Cerebellar cortex (tissue), 1 donor: ENCODE results near the gene ENTPD8.
"Not testable (repeated sequence)": the region's sequence is repeated elsewhere in the genome, so short reads cannot be mapped to it uniquely, and the experiment has no call there.

Experiments used
- DNase-seq: peaks from one replicate; pipeline ENCODE4 v3.0.0-alpha.2; 2015; ENCODE audit warnings: low spot score

The ENTPD8 gene

DNA sequence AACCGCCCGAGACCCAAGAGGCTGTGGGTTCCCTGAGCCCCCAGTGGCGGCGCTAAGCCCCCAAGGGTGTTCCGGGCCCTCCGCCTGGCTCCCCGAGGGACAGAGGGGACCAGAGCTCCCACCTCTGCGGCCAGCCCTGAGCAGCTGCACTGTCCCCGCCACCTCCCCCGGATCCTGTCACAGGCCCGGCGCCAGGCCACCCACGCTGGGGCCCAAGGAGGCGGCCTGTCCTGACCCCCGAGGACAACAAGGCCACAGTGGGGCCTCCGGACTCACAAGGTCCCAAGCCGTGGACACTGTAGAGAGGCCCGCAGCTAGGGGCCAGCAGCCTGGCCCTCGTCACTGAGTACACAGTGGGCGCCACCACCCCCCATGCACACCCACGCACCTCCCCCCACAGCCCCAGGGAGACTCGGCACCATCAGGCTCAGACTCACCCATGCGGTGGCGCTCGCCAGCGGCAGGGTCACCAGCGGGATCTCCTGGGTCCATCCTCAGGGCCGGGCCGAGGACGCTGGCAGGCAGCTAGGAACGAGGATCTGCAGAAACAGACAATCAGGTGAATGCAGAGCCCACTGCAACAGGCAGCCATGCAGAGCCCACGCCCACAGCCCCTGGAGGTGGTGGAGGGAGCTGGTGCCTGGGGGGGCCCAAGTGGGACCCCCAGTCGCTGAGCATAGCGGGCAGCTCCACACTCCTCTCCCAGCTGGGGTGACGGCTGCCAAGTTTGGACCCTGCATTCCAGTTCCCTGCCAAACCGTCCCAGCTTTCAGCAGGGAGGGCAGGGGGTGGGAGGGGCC, 46.1 kb downstream of the ENTPD8 start:
- no peak for DNase-seq

DNA sequence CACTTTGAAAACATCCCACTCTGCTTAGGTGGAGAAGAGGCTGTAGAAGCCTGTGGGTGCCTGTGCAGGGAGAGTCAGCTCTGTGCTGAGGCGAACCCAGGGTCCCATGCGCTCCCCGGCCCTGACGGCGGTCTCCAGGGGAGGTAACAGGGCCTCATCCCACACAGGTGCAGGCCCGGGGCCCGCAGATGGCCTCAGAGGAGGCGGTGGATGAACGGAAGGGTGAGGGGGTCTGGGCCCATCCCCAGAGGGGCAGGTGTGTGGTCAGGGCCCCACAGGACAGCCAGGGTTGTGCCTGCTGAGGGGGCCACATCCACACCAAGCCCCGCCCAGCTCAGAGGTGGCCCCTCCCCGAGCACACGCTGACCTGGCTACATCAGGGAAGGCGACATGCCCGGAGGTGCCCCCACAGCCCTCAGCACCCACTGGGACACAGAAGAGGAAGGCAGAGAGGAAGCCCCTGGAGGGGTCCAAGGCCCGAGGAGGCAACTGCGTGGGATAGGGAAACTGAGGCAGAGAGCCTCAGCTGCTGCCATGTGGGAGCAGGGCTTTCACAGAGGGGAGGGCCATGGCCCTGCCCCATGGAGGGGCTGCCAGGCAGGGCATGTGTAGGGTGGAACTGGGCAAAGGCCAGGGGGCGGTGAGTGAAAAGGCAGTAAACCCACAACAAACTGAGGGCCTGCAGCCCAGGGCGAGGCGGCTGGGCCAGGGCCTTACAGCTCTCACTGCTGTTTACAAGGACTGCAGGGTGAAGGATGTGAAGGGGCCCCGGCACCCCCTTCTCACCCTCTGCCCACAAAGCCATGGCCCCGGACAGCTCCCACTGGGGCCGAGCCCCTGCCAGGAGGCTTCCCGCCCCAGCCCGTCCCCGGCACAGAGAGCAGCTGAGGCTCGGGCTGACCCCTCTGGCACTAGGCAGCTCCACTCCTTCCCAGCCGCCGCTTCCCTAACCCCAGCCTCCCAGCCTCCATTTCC, 47.7 kb downstream of the ENTPD8 start:
- no peak for DNase-seq

DNA sequence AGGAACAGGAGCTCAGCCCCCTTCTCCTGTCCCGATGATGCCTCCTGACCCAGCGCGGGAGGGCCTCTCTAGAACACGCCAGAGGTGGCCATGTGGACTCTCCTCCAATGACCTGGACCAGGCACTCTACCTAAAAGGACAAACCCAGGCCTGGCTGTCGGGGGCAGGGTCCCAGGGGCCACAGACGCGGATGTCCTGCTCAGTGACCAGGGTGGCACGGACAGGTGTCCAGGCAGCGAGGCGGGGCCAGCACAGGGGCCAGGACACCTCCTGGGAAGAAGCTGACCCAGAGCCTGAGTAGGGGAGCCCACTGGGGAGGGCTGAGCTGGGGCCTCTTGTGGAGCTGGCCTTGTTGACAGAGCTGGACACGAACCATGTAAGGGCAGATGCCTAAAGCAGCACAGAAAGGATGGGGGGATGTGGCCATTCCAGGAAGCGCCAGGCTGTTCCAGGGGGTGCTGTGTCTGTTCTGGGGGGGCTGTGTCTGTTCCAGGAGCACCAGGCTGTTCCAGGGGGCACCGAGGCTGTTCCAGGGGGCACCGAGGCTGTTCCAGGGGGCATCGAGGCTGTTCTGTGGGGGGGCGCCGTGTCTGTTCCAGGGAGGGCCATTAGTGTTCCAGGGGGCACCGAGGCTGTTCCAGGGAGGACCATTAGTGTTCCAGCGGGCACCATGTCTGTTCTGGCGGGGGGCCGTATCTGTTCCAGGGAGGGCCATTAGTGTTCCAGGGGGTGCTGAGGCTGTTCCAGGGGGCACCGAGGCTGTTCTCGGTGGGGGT, 48.7 kb downstream of the ENTPD8 start:
- DNase-seq, result no peak

DNA sequence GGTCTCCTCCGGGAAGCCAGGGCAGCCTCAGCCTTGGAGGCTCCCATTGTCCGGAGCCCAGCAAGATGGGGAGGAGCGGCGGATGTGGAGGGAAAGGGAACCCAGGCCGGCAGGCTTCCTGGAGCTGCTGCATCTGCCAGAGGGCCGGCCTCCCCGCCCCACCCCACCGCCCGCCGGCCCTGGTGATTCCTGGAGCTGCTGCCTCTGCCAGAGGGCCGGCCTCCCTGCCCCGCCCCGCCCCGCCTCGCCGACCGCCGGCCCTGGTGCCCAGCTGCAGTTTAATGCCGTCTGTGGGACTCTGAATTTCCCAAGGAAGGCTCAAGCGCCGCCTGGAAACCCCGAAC, 49.8 kb downstream of the ENTPD8 start:
- no peak for DNase-seq

DNA sequence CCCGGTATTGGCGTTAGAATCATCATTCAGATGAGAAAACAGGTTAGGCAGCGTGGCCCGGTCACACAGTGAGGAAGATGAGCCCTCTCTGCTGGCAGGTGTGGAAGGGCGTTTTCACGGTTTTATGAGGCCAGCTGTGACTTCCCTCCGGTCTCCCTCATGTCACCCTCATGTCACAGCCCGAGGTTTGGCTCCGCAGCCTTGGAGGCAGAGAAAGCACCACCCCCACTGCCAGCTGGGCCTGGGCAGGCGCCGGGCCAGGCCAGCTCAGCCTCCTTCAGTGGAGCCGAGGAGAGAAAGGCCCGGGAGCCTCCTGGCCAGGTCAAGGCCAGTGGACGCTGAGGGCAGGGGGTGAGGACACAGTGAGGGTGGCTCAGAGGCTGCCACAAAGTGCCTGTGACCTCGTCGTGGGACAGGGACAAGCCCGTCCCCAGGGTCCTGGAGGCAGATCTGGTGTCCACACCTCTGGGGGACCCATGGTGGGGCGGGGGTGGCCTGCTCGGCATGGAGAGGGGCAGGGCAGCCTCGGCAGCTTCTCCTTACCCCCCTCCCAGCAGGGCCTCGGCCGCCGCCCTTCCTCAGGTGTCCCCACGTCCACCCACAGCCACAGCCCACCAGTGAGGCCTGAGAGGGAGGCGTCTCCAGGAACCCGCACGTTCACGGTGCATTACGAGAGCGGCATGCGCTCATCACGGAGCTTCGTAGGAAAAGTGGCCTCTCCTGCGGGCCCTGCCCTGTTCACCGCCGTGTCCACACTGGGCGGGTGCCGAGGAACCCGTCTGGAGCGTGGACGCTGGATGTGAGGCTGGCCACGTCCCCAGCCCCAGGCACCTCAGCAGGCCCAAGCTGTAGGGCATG, 50.4 kb downstream of the ENTPD8 start:
- DNase-seq, result no peak

DNA sequence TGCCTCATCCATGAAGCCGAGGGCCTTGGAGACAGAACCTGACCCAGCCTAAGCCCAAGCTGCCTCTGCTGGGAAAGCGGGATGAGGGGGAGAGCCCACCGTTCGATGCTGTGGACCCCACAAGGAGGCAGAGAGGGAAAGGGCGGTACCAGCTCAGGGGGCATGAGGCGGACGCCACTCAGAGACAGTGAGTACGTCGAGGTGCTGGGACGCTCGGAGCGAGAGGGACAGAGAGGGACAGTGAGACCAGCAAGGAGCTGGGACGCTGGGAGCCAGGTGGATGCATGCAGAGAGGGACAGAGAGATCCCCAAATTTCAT, 51.8 kb downstream of the ENTPD8 start:
- no peak for DNase-seq

DNA sequence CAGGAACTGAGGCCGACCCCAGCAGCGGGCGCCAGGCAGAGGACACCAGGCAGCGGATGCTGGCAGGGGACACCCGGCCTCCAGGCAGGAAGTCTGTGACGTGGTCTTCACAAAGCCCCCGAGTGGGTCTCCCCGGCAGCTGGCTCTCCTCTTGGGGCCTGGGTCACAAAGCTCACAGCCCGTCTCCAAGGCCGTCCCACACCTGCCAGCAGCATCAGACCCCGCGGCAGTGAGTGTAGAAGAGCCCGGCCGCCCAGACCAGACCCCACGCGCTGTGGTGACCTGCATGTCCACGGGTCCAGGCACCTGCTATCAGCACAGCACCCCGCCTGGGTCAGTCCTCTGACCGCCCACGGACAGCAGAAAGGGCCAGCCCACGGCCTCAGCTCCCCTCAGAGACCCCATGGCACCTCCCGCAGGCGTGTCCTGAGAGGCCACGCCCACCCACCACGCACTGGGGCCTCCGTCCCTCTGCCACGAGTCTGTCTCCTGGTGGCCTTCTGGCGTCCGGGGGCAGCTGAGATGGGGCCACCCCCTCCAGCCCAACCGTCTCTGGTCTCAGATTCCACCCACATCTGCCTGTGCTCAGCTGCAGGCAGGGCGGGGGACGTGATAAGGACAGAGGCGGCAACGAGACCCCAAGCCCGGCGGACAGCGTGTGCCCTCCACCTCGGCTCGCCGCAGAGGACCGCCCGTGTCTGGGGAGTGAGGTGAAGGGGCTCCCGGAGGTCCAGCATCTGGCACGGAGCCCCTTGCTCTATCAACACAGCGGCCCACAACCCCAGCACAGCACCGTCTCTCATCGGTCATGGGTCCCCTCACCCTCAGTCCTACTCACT, 52.3 kb downstream of the ENTPD8 start:
- DNase-seq, result no peak

DNA sequence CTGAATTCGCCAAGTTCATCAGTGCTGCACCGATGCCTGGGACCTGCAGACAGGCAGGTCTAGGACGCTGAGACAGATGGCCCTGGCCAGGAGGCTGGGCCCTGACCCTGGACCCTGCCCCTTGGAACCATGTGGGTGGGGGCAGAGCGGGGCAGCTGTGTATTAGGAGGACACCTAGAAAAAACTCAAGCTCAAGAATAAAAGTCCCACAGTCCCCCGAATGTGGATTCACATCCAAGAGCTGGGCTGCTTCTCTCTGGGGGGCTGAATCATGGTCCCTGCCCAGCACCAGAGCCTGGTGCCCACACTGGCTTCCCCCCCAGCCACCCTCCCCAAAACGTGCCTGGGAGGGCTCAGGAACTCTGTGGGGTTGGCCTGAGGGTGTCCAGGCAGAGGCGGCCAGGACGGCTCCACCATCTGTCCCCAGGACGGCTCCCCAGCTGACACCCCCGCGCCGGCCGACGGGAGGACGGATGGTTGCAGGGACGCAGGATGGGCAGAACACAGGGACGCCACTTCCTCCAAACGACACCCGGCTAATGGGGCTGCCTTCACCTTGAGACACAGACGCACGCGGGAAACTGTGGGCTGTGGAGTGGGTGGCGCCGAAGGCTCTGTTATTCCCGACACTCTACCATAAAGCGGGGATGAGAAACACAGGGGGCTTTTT, 53.1 kb downstream of the ENTPD8 start:
- no peak for DNase-seq

DNA sequence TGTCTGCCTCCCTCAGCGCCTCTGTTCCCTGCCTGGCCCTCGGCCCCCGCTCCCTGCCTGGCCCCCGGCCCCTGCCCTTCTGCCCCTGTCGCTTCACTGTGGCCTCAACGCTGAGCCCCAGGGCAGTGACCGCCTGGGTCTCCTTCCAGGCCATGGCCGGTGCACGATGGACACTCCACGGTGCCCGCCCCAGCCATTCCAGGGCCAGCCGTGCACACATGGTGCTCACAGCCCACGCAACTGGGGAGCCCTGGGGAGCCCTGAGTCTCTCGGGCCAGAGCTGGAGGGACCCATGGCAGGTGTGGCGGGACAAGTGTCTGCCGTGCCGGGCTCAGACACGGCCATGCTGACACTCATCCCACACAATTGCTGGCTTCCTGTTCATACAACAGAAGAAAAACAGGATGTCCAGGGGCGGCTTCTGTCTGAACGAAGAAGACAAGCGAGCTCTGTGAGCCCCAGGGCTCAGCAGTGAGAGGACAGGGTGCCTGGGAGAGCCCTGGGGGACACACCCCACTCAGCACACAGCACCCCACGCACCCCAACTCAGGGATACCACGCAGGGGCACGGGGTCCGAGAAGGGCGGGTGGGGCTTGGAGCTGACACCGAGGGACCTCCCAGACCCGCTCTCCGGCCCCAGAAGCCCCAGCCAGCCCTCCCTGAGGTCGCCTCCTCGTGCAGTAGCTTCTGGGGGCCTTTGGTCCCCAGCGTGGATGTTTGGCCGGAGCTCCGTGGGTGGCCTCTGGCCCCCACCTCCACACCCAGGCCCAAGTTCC, 53.9 kb downstream of the ENTPD8 start:
- no peak for DNase-seq

DNA sequence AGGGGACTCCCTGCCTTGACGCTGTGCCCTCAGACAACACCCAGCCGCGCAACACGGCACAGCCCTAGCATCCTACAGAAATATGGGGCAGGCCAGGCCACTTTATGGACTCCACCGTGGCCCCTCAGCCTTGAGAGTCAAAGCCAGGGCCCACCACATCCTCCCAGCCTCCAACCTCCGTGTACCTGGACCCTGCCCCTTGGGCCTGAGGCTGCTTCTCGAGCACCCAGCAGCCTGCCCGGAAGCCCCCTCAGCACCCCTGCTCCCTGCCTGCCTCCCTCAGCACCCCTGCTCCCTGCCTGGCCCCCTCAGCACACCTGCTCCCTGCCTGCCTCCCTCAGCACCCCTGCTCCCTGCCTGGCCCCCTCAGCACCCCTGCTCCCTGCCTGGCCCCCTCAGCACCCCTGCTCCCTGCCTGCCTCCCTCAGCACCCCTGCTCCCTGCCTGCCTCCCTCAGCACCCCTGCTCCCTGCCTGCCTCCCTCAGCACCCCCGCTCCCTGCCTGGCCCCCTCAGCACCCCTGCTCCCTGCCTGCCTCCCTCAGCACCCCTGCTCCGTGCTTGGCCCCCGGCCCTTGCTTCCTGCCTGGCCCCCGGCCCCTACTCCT, 54.5 kb downstream of the ENTPD8 start:
- not testable (repeated sequence) for DNase-seq

DNA sequence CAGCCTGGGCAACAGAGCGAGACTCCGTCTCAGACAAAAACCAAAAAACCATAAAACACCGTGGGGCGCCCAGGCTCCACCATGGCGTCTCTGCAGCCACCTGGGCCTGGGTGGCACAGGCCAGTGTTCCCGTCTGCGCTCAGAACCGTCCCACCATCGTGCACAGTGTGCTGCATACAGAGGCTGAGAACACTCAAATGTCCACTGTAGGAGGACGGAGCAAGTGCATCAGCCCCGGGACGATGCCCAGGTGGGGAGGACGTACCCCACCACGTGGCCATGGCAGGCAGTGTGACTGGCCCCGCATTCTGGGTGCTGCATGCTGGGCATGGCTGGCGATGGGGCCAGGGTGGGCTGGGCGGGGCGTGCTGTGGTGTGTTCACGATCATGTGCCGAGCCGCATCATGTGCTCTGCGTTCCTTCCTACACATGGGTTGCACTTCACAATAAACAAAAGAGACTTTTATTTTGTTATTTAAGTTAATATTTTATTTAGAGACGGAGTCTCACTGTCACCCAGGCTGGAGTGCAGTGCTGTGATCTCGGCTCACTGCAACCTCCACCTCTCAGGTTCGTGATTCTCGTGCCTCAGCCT, 56.0 kb downstream of the ENTPD8 start:
- DNase-seq, result no peak
